K562 (cell line): ENCODE results near the gene CROCC2. TPM values are rescaled to one million over a fixed set of nuclear protein-coding genes. Genes with fewer than 3 reads are reported as not detected.

Source experiments
- ATAC-seq: fragments of 200-7000 bp; cut with Tn5 transposase; 3 replicates; pipeline ENCODE4 v1.9.1; 2020; ENCODE audit warnings: moderate library complexity
- BruUV-seq: library from RNA; stranded (reverse); fragments of 400-500 nt; replicated peaks from 2 replicates; lab custom pipeline; 2021; lab: Mats Ljungman, UMichigan
- CTCF ChIA-PET: fragments of 300-600 bp; formaldehyde crosslinking; extraction: SDS; loops from one replicate; lab custom pipeline; 2021; ENCODE audit warnings: low intra/inter-chr PET ratio; lab: Yijun Ruan, JAX
- POLR2A ChIA-PET: fragments of 300-600, 350-650 bp; sonication (Branson Sonifier 250); formaldehyde crosslinking; extraction: SDS; loops from one replicate; lab custom pipeline; 2021; ENCODE audit warnings: antibody characterized with exemption, inconsistent platforms; lab: Yijun Ruan, JAX
- DNase-seq, 4 experiments: peaks; one replicate each; pipeline versions ENCODE4 v3.0.0 to v3.0.0-alpha.2; 2011 to 2018; ENCODE audit warnings: low spot score in 3 of 4, mixed read lengths in 3 of 4; ENCODE audit errors: extremely low read depth in 1 of 4
- FAIRE-seq: peaks from 2 replicates; lab custom pipeline; 2011; peaks lifted over from hg19 to GRCh38; lab: Jason Lieb, UNC
- H2AFZ ChIP-seq: 2 replicates; pipeline ENCODE4 v1.6.0; 2011; ENCODE audit warnings: low read depth, low read length, control low read depth, inconsistent platforms
- H3K27ac ChIP-seq: fragments of 200-600 bp; 3 replicates; pipeline ENCODE4 v1.8.0; 2011; ENCODE audit warnings: low read depth, mild to moderate bottlenecking, control low read depth, inconsistent platforms, low read length, moderate library complexity, mixed read lengths; ENCODE audit errors: extremely low read depth
- H3K27me3 ChIP-seq, 2 experiments: fragments of 300-600 bp in 1 of 2; 2 replicates in 1 of 2; 3 replicates in 1 of 2; pipeline versions ENCODE4 v1.6.0 to v1.8.0; 2011; ENCODE audit warnings: inconsistent platforms in 2 of 2, low read length in 2 of 2, mild to moderate bottlenecking in 1 of 2, mixed read lengths in 1 of 2, moderate library complexity in 1 of 2; ENCODE audit not compliant: control insufficient read depth in 2 of 2, insufficient read depth in 2 of 2
- H3K36me3 ChIP-seq: fragments of 300-600 bp; 3 replicates; pipeline ENCODE4 v1.8.0; 2011; ENCODE audit warnings: mild to moderate bottlenecking, low read length, inconsistent platforms; ENCODE audit not compliant: control insufficient read depth, insufficient read depth
- H3K4me1 ChIP-seq, 2 experiments: fragments of 200-600 bp in 1 of 2; replicated peaks in 1 of 2; 2 replicates in 1 of 2; 3 replicates in 1 of 2; pipeline versions ENCODE4 v1.5.1 to v1.8.0; 2011; ENCODE audit warnings: inconsistent platforms in 2 of 2, low read length in 2 of 2, mild to moderate bottlenecking in 1 of 2, mixed read lengths in 1 of 2, moderate library complexity in 1 of 2; ENCODE audit not compliant: control insufficient read depth in 2 of 2, insufficient read depth in 2 of 2
- H3K4me2 ChIP-seq: 2 replicates; pipeline ENCODE4 v1.6.1; 2011; ENCODE audit warnings: low read length, control low read depth, inconsistent platforms, mixed read lengths; ENCODE audit not compliant: insufficient read depth
- H3K4me3 ChIP-seq: fragments of 200-600 bp; sonication (generic), shearing (Covaris generic); 2 replicates; pipeline ENCODE4 v1.5.1; 2016; ENCODE audit warnings: control low read depth, inconsistent platforms
- H3K79me2 ChIP-seq: fragments of 200-600 bp; 3 replicates; pipeline ENCODE4 v1.8.0; 2011; ENCODE audit warnings: low read length, inconsistent platforms; ENCODE audit not compliant: control insufficient read depth, insufficient read depth
- H3K9ac ChIP-seq, 2 experiments: 2 replicates each; pipeline versions ENCODE4 v1.6.0 to v1.6.1; 2011; ENCODE audit warnings: low read depth in 2 of 2, low read length in 2 of 2, control low read depth in 1 of 2, inconsistent platforms in 1 of 2, mild to moderate bottlenecking in 1 of 2, mixed read lengths in 1 of 2; ENCODE audit not compliant: insufficient read depth in 1 of 2
- H3K9me1 ChIP-seq: one replicate; pipeline ENCODE4 v1.6.0; 2011; ENCODE audit warnings: inconsistent platforms, mild to moderate bottlenecking, low read length, moderate library complexity; ENCODE audit not compliant: control insufficient read depth, insufficient read depth
- H3K9me3 ChIP-seq: replicated peaks from 2 replicates; pipeline ENCODE4 v1.5.1; 2011; ENCODE audit warnings: low read depth, low read length, inconsistent platforms; ENCODE audit not compliant: control insufficient read depth, insufficient read depth
- H4K20me1 ChIP-seq: replicated peaks from 2 replicates; pipeline ENCODE4 v1.6.1; 2011; ENCODE audit warnings: low read length, inconsistent platforms, mixed read lengths; ENCODE audit not compliant: control insufficient read depth, insufficient read depth
- BHLHE40 ChIP-seq: IDR thresholded peaks from 2 replicates; pipeline ENCODE4 v1.6.1; 2011; ENCODE audit warnings: low read length, improper control_type of control experiment
- EGR1 ChIP-seq: fragments of 450-650 bp; conservative IDR thresholded peaks from 2 replicates; pipeline ENCODE4 v1.6.1; 2017; ENCODE audit warnings: mild to moderate bottlenecking
- PRMT5 ChIP-seq: sonication (generic); formaldehyde crosslinking; IDR thresholded peaks from 2 replicates; pipeline ENCODE4 v1.5.0; 2020; ENCODE audit warnings: missing genetic modification reagents
- THRB ChIP-seq: fragments of 450-650 bp; formaldehyde crosslinking; conservative IDR thresholded peaks from 2 replicates; pipeline ENCODE4 v1.4.0; 2022; ENCODE audit warnings: mild to moderate bottlenecking, missing genetic modification characterization
- WGBS: fragments of 100-300 bp; shearing (Covaris generic); methylation state at CpG from one replicate; pipeline ENCODE4 v1.1.6; 2016; ENCODE audit warnings: low coverage, mixed read lengths; ENCODE audit not compliant: insufficient coverage; ENCODE audit errors: missing lambda C conversion rate; 5-methylcytosine and 5-hydroxymethylcytosine counted together
- in situ Hi-C: fragments of 300-500 bp; cut with MboI; formaldehyde crosslinking; loops from 4 replicates; pipeline ENCODE4 v1.15.0; 2018; ENCODE audit warnings: inconsistent platforms, mixed read lengths
- intact Hi-C: fragments of 100-400 bp; cut with micrococcal nuclease; formaldehyde crosslinking; loops from 2 replicates; pipeline ENCODE4 v1.14.2; 2022
- polyA plus RNA-seq, 8 experiments: library from polyadenylated mRNA; depleted of rRNA in 4 of 8; stranded (reverse) in 5 of 8; unstranded in 3 of 8; fragments of >200 nt; fragmentation: Nextera tagmentation in 2 of 8; fragmentation: Illumina TruSeq in 1 of 8; extraction: Ambion mirVana in 2 of 8; extraction: Trizol in 1 of 8; gene quantifications; 2 replicates each; pipeline versions ENCODE4 v1.2.1 to v1.2.3, GENCODE V29; 2011 to 2014; ENCODE audit warnings: inconsistent platforms in 1 of 8, missing spikeins in 1 of 8
- total RNA-seq, 7 experiments: library from RNA; depleted of rRNA in 6 of 7; stranded (reverse); fragments of >200 nt in 6 of 7; fragmentation: Illumina TruSeq in 2 of 7; extraction: Trizol in 2 of 7; gene quantifications; 2 replicates each; pipeline versions ENCODE4 v1.2.1 to v1.2.3, GENCODE V29; 2011 to 2021; ENCODE audit warnings: low replicate concordance in 1 of 7
- TF ChIP-seq, protein P1 (sequence below): fragments of 450-650 bp; formaldehyde crosslinking; IDR thresholded peaks from 2 replicates; pipeline ENCODE4 v1.4.0; 2022; ENCODE audit warnings: mild to moderate bottlenecking, moderate library complexity
- TF ChIP-seq, protein P2 (sequence below): sonication (generic); formaldehyde crosslinking; IDR thresholded peaks from 2 replicates; pipeline ENCODE4 v1.8.0; 2023; ENCODE audit warnings: missing genetic modification reagents, mild to moderate bottlenecking, borderline replicate concordance

The CROCC2 gene
- total and polyA plus RNA-seq, 9 of the 15 experiments (the other 6 are each of a cell fraction or from before 2014, with no cell fraction given), result not detected

GRCh38 chr2:240879105-240879504 lies 27.0 kb upstream of the CROCC2 start (continued):
- TF ChIP-seq THRB, result no peak

- H4K20me1 ChIP-seq, result no peaks in the 10 kb centered on the region
- H3K4me2 ChIP-seq, result no peak overlapping the region
- TF ChIP-seq EGR1 (no peak), BHLHE40 (no peak), PRMT5 (CRISPR knock-in tag) (no peak)
- TF ChIP-seq, protein P1, sequence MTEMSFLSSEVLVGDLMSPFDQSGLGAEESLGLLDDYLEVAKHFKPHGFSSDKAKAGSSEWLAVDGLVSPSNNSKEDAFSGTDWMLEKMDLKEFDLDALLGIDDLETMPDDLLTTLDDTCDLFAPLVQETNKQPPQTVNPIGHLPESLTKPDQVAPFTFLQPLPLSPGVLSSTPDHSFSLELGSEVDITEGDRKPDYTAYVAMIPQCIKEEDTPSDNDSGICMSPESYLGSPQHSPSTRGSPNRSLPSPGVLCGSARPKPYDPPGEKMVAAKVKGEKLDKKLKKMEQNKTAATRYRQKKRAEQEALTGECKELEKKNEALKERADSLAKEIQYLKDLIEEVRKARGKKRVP (CRISPR knock-in tag), result no peak
- TF ChIP-seq, protein P2, sequence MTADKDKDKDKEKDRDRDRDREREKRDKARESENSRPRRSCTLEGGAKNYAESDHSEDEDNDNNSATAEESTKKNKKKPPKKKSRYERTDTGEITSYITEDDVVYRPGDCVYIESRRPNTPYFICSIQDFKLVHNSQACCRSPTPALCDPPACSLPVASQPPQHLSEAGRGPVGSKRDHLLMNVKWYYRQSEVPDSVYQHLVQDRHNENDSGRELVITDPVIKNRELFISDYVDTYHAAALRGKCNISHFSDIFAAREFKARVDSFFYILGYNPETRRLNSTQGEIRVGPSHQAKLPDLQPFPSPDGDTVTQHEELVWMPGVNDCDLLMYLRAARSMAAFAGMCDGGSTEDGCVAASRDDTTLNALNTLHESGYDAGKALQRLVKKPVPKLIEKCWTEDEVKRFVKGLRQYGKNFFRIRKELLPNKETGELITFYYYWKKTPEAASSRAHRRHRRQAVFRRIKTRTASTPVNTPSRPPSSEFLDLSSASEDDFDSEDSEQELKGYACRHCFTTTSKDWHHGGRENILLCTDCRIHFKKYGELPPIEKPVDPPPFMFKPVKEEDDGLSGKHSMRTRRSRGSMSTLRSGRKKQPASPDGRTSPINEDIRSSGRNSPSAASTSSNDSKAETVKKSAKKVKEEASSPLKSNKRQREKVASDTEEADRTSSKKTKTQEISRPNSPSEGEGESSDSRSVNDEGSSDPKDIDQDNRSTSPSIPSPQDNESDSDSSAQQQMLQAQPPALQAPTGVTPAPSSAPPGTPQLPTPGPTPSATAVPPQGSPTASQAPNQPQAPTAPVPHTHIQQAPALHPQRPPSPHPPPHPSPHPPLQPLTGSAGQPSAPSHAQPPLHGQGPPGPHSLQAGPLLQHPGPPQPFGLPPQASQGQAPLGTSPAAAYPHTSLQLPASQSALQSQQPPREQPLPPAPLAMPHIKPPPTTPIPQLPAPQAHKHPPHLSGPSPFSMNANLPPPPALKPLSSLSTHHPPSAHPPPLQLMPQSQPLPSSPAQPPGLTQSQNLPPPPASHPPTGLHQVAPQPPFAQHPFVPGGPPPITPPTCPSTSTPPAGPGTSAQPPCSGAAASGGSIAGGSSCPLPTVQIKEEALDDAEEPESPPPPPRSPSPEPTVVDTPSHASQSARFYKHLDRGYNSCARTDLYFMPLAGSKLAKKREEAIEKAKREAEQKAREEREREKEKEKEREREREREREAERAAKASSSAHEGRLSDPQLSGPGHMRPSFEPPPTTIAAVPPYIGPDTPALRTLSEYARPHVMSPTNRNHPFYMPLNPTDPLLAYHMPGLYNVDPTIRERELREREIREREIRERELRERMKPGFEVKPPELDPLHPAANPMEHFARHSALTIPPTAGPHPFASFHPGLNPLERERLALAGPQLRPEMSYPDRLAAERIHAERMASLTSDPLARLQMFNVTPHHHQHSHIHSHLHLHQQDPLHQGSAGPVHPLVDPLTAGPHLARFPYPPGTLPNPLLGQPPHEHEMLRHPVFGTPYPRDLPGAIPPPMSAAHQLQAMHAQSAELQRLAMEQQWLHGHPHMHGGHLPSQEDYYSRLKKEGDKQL (CRISPR knock-in tag), result no peak
- peaks cover 0 to 12% of the 10 kb centered on the region in 2 experiments; a peak in 2 of 5 replicates for H3K27me3 ChIP-seq
- DNase-seq, result no peak
- no peak overlapping the region for H2AFZ ChIP-seq
- in situ Hi-C loops (no loop called here), intact Hi-C loops (no loop called here)
- FAIRE-seq, result no peak
- H3K9me1 ChIP-seq, result no peaks in the 10 kb centered on the region
- no peak overlapping the region for H3K4me3 ChIP-seq
- no peaks in the 10 kb centered on the region for H3K9me3 ChIP-seq
- 0% methylated on average over 6 of the region's 6 CpGs for WGBS
- ATAC-seq, result no peak
- H3K9ac ChIP-seq, result no peak overlapping the region
- ChIA-PET CTCF (no interaction called here), POLR2A (no interaction called here)
- no peaks in the 10 kb centered on the region for H3K79me2 ChIP-seq
- no peaks in the 10 kb centered on the region for H3K36me3 ChIP-seq
- H3K27ac ChIP-seq, result no peak overlapping the region
- no peaks in the 10 kb centered on the region; a peak in 2 of 5 replicates for H3K4me1 ChIP-seq
- BruUV-seq, result no TSS peak
These were observed 24.2 kb upstream of the CROCC2 start for GRCh38 chr2:240881913-240882312.
